Fibroblast of the aortic adventitia (primary cell): Measurements from ENCODE around the gene RNF126. TPM values are rescaled to one million over a fixed set of nuclear protein-coding genes. Genes with fewer than 3 reads are reported as not detected.

Experiments used
- DNase-seq: peaks from one replicate; pipeline ENCODE4 v3.0.0-alpha.2; 2010; ENCODE audit warnings: low read depth
- H3K4me3 ChIP-seq: 2 replicates; pipeline ENCODE4 v1.5.1; 2011; ENCODE audit warnings: low read depth, mild to moderate bottlenecking, control low read depth, low read length, moderate library complexity
- CTCF ChIP-seq: IDR thresholded peaks from 2 replicates; pipeline ENCODE4 v1.5.1; 2011; ENCODE audit warnings: mild to moderate bottlenecking, low read length, control low read depth, inconsistent platforms; ENCODE audit not compliant: insufficient read depth
- total RNA-seq: library from RNA; depleted of rRNA; stranded (reverse); fragments of >200 nt; gene quantifications from 2 replicates; pipeline ENCODE4 v1.2.3, GENCODE V29; 2012; ENCODE audit warnings: low replicate concordance

RNF126 gene
- total RNA-seq, 1 donor: 28.9 TPM

- no peak overlapping the region for H3K4me3 ChIP-seq
- no peak for DNase-seq
- TF ChIP-seq CTCF: no peak
These were observed 60.4 kb downstream of the RNF126 start for GRCh38 chr19:602391-603301.

GRCh38 chr19:601790-602189, 61.2 kb downstream of the RNF126 start:
- TF ChIP-seq CTCF: no peak
- DNase-seq: no peak
- no peak overlapping the region for H3K4me3 ChIP-seq

- H3K4me3 ChIP-seq: no peak overlapping the region
- DNase-seq: no peak
- no peak for TF ChIP-seq CTCF
These were observed 61.7 kb downstream of the RNF126 start for GRCh38 chr19:601310-601709.

Other genes starting within 250 kb of the RNF126 start
- 0.81 and 3.3 TPM in 2 replicates for gene SHC2, start 202.2 kb downstream of the RNF126 start, total RNA-seq
- gene MADCAM1, start 166.7 kb downstream of the RNF126 start, total RNA-seq: 0.16 and 0.18 TPM in 2 replicates
- gene TPGS1, start 155.7 kb downstream of the RNF126 start, total RNA-seq: 25.2 and 56.4 TPM in 2 replicates
- gene CDC34, start 131.5 kb downstream of the RNF126 start, total RNA-seq: 31.0 and 65.8 TPM in 2 replicates
- not detected in 2 replicates for gene GZMM, start 119.2 kb downstream of the RNF126 start, total RNA-seq
- 151 and 239 TPM in 2 replicates for gene BSG, start 90.6 kb downstream of the RNF126 start, total RNA-seq
- 0.08 and 0.63 TPM in 2 replicates for gene HCN2, start 73.3 kb downstream of the RNF126 start, total RNA-seq
- gene POLRMT, start 29.7 kb downstream of the RNF126 start, total RNA-seq: 13.5 and 22.0 TPM in 2 replicates
- 0.27 TPM in 1 of 2 replicates, not detected in the other for gene FGF22, start 23.3 kb downstream of the RNF126 start, total RNA-seq
- 14.8 and 148 TPM in 2 replicates for gene FSTL3, start 13.2 kb upstream of the RNF126 start, total RNA-seq
- not detected in 2 replicates for gene PRSS57, start 32.2 kb upstream of the RNF126 start, total RNA-seq
- 5.7 and 198 TPM in 2 replicates for gene PALM, start 45.7 kb upstream of the RNF126 start, total RNA-seq
- gene MISP, start 87.9 kb upstream of the RNF126 start, total RNA-seq: 0.09 TPM in 1 of 2 replicates, not detected in the other
- gene PTBP1, start 134.2 kb upstream of the RNF126 start, total RNA-seq: 30.9 and 121 TPM in 2 replicates
- 0.18 and 0.33 TPM in 2 replicates for gene PLPPR3, start 158.7 kb upstream of the RNF126 start, total RNA-seq
- not detected in 2 replicates for gene AZU1, start 164.6 kb upstream of the RNF126 start, total RNA-seq
- gene PRTN3, start 177.8 kb upstream of the RNF126 start, total RNA-seq: not detected in 2 replicates
- gene ELANE, start 189.1 kb upstream of the RNF126 start, total RNA-seq: 0.09 and 2.9 TPM in 2 replicates
- 25.8 and 161 TPM in 2 replicates for gene CFD, start 196.4 kb upstream of the RNF126 start, total RNA-seq
- 21.0 and 24.5 TPM in 2 replicates for gene MED16, start 230.0 kb upstream of the RNF126 start, total RNA-seq
- not detected in 2 replicates for gene RNU6-9, start 230.3 kb upstream of the RNF126 start, total RNA-seq